Globus pallidus (tissue), 1 donor: ENCODE results near the gene PPFIA2.

Experiments
- DNase-seq: peaks from one replicate; pipeline ENCODE4 v3.0.0-alpha.2; 2015; ENCODE audit warnings: low spot score

Gene PPFIA2

DNA sequence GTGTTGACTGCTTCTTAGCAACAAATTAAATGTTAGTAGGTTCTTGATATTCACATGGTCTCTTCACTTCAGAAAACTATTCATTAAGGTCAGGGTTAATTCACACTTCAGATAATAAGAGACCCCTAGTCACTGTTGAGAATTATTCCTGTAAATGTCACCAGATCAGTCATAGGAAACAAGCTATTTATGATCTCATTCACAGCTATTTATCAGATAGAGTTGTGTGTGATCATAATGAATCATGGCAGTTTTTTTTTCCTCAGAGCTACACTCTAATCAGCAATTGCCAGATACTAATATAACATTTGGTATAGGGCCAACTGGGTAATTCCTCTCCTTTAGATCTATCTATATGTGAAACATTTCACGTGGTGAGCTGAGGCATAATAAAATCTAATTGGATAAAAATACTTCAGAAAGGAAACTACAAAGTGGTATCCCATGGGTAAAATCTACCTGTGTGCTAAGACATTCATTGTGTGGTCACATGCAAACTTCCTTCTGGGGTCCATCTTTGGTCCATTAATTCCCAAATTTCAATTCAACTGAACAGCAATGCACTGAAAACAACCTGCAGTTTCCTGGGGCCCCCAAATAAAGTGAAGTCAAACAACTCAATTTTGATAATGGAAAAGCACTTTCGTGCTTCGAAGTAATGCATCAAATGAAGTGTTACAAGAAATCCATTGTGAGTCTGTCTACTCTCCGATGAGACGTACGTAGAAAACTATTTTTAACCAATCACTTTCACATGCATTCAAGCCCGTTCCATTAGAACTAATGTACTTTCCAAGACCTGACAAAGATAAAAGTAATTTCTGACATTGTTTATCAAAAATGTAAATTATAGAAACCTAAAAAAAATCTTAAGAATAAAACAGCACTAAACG lies 484.3 kb downstream of the PPFIA2 start:
- no peak for DNase-seq

GRCh38 chr12:81270385-81270784 lies 488.8 kb downstream of the PPFIA2 start:
- no peak for DNase-seq

- DNase-seq = no peak
These were observed 496.1 kb downstream of the PPFIA2 start for GRCh38 chr12:81263072-81263471.

GRCh38 chr12:81261508-81262207 lies 497.5 kb downstream of the PPFIA2 start:
- DNase-seq = no peak

GRCh38 chr12:81259360-81259759 lies 499.8 kb downstream of the PPFIA2 start:
- DNase-seq = no peak

DNA sequence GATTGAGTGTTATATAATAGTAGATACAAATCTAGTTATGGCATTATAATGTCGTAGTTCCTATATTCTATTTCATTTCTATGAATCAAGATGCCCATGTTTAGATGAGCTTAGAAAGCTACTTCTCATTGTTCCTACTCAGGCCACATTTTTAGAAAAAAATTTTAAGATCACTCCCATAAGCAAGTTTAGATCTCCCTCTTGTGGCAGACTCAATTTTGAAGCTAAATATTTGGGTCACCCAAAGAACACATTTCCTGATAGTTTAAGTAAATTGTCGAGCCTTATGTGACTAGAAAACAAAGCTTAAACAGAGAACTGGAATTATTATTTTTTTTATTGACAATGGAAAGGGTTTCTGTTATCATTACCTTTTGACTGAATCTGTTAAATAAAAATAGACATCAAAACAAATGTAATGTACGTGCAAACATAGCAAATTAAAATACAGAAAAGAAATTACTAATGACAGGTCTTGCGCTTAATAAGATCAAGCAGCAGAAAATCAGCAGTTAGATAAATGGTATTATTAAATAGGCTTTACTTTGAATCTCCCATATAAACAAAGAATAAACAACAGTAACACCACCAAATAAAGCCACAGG lies 501.1 kb downstream of the PPFIA2 start:
- DNase-seq = peak; percentile 56

DNA sequence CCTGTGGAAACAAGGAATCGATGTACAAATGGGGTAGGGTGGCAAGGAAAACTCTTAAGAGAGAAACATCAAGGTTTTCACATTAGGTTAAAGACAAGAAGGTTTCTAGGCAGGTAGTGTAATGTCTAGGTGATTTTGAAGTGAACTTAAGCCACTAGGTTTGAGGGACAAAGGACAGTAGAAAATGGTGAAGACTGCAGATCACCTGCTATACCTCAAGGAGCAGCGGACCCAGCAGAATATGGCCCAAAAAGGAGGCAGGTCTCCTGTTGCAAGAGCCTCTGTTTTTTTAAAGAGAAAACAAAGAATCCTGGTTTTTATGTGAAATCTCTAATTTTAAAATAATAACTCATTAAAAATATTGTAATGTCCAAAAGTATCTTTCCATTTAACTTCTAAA lies 503.2 kb downstream of the PPFIA2 start:
- no peak for DNase-seq

DNA sequence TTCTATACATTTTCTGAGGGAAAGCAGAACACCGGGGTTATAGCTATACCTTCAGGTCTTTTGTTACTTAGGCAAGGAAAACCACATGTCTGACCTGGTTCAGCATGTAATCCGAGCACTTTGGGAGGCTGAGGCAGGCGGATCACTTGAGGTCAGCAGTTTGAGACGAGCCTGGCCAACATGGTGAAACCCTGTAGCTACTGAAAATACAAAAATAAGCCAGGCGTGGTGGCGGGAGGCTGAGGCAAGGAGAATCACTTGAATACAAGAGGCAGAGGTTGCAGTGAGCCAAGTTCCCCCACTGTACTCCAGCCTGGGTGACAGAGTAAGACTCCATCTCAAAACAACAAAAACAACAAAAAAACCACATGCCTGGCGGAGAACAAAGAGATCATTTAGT lies 503.7 kb downstream of the PPFIA2 start:
- no peak for DNase-seq

GRCh38 chr12:81253360-81253759 lies 505.8 kb downstream of the PPFIA2 start:
- no peak for DNase-seq

DNA sequence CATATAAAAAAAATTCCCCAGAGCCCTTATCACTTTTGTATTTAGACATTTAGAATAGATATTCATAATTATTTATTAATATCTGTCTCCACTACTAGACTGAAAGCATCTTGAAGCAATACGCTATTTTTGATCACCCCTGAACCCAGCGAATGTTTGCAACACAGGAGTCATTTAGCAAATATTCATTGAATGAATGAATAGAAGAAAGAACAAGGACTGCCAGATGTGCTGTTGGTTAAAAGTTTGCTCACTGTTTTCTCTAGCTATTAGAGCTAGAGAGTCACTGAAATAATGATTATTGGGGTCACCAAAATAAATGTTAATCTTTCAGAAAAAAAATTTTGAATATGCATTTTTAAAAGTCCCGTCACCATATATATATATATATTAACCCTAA lies 506.9 kb downstream of the PPFIA2 start:
- DNase-seq = no peak

DNA sequence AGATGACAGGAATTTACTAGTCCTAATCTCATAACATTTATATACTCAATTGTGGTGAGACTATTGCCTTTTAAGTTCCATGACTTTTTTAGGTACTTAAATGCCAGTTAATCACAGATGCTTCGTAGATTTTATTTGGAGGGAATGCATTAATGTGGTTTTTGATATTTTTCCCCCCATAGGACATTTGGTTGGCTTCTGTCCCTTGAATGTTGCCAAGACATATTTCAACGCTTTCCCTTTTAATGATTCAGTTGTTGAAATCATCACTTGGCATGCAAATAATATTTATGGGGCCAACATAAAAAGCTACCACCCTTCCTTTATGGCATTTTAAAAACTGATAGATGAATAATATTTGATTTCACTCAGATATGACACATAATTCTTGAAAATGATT lies 509.2 kb downstream of the PPFIA2 start:
- no peak for DNase-seq

DNA sequence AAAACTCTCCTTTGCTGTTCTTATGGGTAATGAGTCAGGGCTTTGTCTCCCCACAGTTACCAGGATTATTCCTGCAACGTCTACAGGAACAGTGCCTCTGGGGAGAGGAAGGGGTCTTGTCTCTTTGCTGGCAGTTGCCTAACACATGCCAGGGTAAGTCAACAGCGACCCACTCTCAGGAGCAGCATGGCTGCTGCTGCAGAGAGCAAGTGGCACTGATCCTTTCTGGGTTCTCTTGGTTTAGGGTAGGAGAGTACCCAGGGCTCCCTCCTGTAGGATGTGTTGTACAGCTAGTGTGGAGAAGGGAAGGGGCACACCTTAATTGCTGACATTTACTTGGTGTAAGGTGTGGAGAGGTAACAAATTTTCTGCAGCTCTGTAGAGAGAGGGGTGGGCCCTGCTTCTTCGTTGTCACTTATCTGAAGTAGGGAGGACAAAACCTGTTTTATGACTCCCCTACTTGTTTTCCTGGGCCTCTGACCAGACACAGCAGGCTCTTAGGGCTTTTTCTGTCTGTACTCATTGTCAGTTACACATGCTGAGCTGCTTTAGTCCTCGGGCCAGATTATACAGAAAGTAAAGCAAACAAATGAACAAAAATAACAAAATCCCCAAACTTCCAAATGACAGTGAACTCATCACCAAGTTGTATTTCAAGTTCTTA lies 513.1 kb downstream of the PPFIA2 start:
- no peak for DNase-seq

DNA sequence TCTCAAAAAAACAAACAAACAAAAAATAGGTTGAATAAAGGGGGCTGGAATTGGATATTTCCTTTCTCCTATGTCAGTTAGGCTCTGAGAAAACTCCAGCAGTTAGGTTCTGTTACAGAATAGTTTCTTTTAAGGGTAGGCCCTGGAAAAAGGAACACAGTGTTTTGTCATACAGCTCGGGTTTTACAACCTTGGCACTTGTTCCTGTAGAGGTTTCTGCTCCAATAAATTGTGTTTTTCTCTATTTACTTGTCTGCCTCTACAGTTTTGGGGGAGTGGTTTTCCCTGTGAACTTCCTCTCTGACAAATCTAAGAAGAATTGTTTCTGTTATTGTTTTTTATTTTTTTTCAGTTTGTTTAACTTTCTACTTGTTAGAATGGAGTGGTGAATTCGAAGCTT lies 513.7 kb downstream of the PPFIA2 start:
- DNase-seq = peak; percentile 14

DNA sequence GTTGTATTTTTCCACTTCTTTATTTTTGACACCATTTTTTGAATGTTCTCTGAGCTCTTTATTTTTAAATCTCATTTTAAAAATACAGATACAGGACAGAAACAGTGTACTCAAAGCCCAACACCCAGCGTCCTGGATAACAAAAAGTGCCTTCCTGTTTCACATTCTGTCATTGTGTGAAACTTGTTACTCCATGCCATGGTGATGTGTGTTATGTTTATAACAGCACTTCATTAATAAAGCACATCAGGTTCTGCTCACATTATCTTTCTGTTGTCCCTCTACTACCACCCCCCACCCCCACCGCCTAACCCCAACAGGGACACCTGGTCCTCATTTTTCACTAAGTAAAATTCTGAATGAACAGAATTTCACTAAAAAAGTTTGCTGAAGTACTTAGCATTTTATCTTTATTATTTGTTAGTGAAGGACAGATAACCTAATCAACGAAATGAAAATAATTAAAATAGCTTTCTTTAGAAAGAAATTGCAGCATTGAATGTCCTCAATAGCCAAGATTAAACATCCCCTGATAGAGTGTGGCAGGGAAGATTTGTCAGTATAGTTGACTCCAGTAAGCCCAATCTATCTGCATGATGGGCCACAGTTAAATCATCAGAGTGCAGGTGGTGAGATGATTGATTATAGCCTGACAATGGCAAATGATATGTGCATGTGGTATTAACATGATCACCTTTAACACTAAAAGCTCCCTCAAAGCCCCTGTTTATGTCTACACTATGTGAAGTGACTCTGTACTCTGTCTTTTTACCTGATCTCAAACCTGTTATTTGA lies 527.4 kb downstream of the PPFIA2 start:
- DNase-seq = no peak

DNA sequence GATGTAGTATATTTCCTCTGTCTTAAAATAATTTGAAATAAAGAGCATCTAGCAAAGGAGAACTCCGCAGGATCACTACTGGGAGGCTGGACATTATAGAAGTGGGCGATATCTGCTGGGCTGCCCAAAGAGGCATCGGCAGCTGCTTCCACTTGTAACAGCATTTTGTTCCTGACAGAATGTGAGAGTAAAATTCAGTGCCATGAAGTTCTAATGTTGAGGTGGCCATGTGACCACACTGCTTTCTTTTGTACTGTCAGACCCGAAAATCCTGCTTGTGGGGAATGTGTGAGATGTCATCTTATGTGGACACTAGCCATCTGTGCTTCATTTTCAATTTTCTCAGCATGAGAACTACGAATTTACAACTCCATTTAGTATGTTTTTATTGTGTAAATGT lies 529.4 kb downstream of the PPFIA2 start:
- DNase-seq = no peak

GRCh38 chr12:81224626-81225025 lies 534.5 kb downstream of the PPFIA2 start:
- no peak for DNase-seq

DNA sequence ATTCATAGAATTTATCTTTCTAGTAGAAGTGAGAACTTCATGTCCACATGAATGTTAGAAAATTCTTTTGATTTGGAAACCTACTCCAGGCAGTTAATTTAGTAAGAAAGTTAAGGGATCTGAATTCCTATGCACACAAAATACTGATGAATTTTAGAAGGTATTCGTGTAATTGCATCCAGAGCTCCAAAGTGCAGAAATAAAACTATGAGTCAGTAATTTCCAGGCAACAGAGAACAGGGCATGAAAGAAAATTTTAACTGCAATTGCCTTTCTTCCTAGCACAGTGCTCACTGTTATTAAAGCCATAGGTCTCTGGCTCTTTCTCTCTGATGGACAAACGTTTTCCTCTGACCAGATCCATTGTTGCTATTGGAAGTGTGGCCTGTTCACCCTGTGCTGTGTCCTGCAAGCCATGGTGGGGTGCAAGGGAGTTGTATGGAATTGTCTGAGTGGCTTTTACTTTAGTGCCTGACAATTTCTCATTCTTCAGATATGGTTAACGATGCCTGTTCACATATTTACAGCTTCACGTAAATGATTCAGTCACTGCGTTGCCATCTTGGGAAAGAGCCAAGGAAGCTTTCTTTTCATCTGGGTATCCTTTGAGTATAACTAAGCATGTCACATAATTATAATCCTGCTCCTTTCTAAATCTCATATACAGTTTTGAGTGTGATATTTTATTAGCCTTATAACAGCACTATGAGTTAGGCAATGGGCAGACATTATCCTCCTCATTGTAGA lies 536.1 kb downstream of the PPFIA2 start:
- DNase-seq = no peak

DNA sequence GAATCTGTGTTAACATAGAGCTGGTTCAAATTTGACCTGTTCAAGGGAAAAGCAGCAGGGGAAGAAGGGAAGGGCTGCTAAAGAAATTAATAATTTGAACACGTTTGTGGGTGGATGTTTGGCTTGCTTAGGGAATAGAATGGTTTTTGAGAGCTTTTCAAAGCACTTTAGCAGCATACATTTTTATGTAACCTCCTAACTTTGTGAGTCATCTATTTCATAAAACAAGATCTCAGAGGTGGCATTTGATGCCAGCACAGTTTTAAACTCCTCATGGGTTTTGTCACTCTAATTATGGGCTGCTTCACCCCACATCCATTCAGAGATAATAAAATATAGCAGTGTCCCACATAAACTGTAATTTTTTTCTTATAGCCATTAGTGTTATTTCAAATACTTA lies 537.5 kb downstream of the PPFIA2 start:
- no peak for DNase-seq

DNA sequence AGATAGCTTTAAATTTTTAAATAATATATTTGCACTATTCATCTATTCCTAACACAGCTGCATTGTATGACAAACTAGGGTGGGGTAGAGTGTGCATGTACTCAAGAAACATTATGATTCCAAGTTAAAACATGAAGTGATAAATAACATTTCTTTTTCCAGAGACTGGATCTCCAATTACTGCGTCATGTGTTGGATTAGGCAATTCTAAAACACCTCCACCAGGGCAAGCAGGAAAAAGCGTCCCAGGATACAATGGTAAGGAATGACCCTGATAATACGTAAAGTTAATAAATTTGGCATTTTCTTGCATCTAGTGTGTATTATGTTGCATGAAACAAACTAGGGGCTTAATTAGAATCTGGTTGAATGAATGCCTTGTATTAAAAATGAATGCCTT lies 542.4 kb downstream of the PPFIA2 start:
- no peak for DNase-seq

GRCh38 chr12:81212996-81213696 lies 546.0 kb downstream of the PPFIA2 start:
- DNase-seq = no peak
